ENCODE measurements around the gene PXK. TPM values are rescaled to one million over a fixed set of nuclear protein-coding genes. Genes with fewer than 3 reads are reported as not detected.

PXK gene
- 22.0 and 24.6 TPM in 2 replicates for total RNA-seq

GRCh38 chr3:58332575-58333188, at the start of gene PXK:
Gene PXK, plus strand, starts transcription at chr3:58332892. Its CDS starts 97 bp downstream, at chr3:58332989.

GRCh38 chr3:58305882-58306711, 26.6 kb upstream of the PXK start, which contains the start of the genes HTD2 and RPP14:
Gene HTD2, plus strand, starts transcription at chr3:58306520. Its CDS starts 11,094 bp downstream, at chr3:58317614.
Gene RPP14, plus strand, starts transcription at chr3:58306245. Its CDS starts 4,085 bp downstream, at chr3:58310330.

GRCh38 chr3:58433400-58434167, 100.9 kb downstream of the PXK start, which contains the start of gene PDHB:
Gene PDHB, minus strand, starts transcription at chr3:58433832. Its CDS starts 23 bp downstream, at chr3:58433809.

Other genes starting within 250 kb of the PXK start
- 0.12 TPM in 1 of 2 replicates, not detected in the other for gene DNASE1L3, start 121.9 kb upstream of the PXK start, total RNA-seq
- gene ABHD6, start 95.1 kb upstream of the PXK start, total RNA-seq: 4.4 and 7.3 TPM in 2 replicates
- gene RPP14, start 26.6 kb upstream of the PXK start, total RNA-seq: 5.5 and 5.7 TPM in 2 replicates
- 5.9 and 6.9 TPM in 2 replicates for gene HTD2, start 26.4 kb upstream of the PXK start, total RNA-seq
- gene PDHB, start 100.9 kb downstream of the PXK start, total RNA-seq: 52.9 and 84.5 TPM in 2 replicates
- 6.3 and 10.0 TPM in 2 replicates for gene KCTD6, start 159.2 kb downstream of the PXK start, total RNA-seq
- gene ACOX2, start 204.3 kb downstream of the PXK start, total RNA-seq: 21.7 and 24.2 TPM in 2 replicates
- gene FAM107A, start 244.5 kb downstream of the PXK start, total RNA-seq: 1.2 TPM in 2 replicates